Ramos (cell line): ENCODE measurements around the gene CACNA1D.

Experiments
- in situ Hi-C: fragments of 300-500 bp; cut with MboI; formaldehyde crosslinking; loops from one replicate; pipeline ENCODE4 v1.14.3; 2022; ENCODE audit warnings: low sequenced_read_pairs; ENCODE audit not compliant: unreplicated experiment

The CACNA1D gene

GRCh38 chr3:53674582-53674981, 180.2 kb downstream of the CACNA1D start:
- in situ Hi-C loops: no loop called here

- in situ Hi-C loops: no loop called here
Measured at GRCh38 chr3:53675022-53675697, 180.7 kb downstream of the CACNA1D start.

GRCh38 chr3:53675942-53676341, 181.5 kb downstream of the CACNA1D start:
- in situ Hi-C loops: no loop called here

DNA sequence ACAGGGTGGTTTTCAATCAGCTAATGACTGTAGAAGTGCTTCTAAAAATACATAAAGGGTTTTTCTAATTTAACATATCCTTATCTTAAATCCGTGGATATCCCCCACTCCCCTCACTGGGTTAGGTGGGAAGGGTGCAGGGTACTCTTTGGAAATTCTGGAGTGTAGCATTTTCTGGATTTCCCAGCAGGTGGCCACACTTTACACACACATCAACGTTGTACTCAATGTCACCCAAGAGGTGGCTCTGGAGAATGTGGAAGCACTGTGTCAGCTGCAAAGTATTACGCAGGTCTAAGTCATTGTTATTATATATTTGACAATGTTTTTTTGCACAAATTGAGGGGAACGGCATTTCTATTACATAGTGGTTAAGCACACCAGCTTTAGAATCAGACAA, 183.0 kb downstream of the CACNA1D start:
- in situ Hi-C loops: no loop called here

DNA sequence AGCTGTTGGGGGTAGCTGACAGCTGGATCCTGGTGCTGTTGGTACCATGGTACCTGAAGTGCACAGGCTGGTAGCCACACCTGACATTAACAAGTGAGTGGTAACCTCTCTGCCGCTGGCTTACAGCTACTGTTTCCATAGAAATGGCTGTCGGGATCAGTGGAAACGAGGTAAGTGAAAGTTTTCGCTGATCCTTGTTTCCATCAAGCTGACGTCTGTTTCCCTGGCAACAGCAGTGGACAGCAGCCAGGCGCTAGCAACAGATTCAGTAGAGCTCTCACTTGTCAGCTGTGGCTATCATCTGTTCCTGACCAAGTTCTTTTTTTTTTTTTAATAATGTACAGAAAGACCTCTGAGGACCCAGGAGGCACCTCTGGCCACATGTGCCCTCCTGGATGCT, 185.6 kb downstream of the CACNA1D start:
- in situ Hi-C loops: no loop called here

- in situ Hi-C loops: no loop called here
Measured at GRCh38 chr3:53682807-53683206, 188.4 kb downstream of the CACNA1D start.

GRCh38 chr3:53688066-53688465, 193.7 kb downstream of the CACNA1D start:
- in situ Hi-C loops: no loop called here

- in situ Hi-C loops: no loop called here
Measured at GRCh38 chr3:53688989-53689388, 194.6 kb downstream of the CACNA1D start.

DNA sequence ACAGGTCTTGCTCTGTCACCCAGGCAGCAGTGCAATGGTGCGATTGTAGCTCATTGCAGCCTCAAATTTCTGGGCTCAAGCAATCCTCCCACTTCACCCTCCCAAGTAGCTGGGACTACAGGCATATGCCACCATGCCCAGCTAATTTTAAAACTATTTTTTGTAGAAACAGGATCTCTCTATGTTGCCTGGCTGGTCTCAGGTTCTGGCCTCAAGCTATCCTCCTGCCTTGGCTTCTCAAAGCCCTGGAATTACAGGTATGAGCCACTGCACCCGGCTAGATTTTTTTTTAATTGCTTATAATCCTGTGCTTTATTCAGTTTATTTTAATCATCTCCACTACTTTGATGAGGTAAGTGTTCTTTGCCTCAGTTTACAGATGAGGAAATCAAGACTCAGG, 195.3 kb downstream of the CACNA1D start:
- in situ Hi-C loops: no loop called here

GRCh38 chr3:53690521-53690920, 196.1 kb downstream of the CACNA1D start:
- in situ Hi-C loops: no loop called here

DNA sequence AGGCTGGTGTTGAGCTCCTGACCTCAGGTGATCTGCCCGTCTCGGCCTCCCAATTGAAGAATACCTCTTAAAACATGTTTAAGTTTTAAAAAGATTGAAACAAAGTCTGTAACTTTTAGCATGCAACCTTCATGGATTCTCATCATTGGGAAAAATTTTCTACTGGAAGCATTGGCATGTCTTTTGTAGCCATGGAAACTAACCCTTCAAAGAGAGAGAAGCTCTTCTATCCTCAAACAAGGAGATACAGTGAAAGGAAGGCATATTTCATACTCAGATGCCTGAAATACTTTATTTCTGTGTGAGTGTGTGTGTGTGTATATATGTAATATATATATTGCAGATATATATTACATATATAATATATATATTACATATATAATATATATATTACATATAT, 196.9 kb downstream of the CACNA1D start:
- in situ Hi-C loops: no loop called here

DNA sequence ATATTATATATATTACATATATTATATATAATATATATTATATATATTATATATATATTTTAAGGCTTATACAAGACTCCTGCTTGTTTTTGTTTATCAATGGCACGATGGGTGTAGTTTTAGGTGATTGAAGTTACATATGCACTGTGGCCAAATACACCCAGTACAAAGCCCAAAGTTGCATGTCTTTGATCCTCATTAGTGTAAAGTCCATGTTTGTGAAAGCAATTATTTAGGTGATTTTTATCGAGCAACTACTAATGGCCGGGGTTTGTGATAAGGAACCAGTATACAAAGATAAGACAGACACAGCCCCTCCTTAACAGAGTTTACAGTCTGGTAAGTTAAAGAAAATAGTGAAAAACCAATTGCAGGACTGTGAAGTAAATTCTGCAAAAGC, 197.5 kb downstream of the CACNA1D start:
- in situ Hi-C loops: no loop called here

GRCh38 chr3:53693451-53693850, 199.0 kb downstream of the CACNA1D start:
- in situ Hi-C loops: no loop called here

GRCh38 chr3:53694046-53694445, 199.6 kb downstream of the CACNA1D start:
- in situ Hi-C loops: no loop called here

DNA sequence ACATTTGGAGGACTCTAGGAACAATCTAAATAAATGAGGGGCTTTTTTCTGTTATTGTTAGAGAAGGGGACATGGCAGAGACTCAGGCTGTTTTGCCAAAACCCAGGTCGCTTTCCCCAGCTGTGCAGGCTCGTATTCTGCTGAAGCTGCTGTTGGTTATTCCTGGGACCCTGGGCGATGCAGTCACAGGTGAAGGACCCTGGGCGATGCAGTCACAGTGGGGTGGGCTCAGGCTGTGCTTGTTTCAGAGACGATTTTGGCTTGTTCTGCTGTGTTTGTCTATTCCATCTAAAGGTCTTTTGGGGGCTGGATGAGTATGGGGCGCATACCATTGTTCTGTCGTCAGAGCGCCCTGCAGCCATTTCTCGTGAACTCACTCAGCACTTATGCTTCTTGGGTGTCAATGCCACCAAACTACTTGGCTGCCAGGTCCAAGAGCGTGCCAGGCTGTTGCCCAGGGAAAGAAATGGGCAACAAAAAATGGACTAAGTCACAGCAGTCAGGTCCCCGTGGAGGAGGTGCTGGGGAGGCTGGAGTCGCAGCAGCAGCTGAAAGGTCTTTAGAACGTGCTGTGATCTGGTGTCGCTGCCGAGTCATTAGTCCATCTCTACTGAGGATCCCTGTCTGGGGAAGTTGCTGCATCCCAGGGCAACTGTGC, 200.4 kb downstream of the CACNA1D start:
- in situ Hi-C loops: no loop called here

DNA sequence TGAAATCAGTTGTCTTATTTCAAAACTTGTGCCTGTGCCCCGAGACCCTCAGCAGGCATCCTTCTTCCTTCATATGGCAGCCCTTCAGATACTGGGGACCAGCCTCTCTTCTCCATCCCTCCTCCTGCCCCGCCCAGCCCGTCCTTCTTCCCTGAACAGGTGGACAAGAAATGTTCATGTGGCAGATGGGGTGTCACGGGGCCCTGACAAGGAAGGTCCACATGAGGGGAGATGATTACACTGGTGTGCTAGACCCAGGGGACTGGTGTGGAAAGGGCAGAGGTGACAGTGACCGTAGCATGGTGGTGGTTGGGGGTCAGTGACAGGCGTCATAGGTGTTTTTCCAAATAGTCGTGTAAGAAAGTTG, 200.9 kb downstream of the CACNA1D start:
- in situ Hi-C loops: no loop called here

GRCh38 chr3:53696401-53697172, 202.2 kb downstream of the CACNA1D start:
- in situ Hi-C loops: no loop called here

DNA sequence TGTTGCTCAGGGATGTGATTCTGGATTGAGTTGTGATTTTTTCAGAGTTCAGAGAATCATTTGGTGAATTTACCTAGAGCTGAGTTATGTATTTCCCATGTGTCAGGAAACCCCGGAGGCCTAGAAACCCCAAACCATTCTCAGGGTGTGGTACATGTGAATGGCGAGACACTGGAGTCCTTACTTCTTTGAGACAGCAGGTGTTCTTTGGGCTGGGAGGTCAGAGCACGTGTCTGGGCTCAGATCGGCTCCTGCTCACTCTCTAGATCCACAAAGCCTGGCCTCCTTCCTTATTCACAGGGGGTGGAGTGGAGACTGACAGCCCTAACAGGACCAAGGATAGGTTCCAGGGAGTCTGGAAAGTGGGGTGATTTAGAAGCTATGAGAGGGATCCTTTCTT, 206.0 kb downstream of the CACNA1D start:
- in situ Hi-C loops: loop anchor here (25.0 kb wide), 1 partner anchor 588 kb away; no protein-coding TSS in a partner anchor

DNA sequence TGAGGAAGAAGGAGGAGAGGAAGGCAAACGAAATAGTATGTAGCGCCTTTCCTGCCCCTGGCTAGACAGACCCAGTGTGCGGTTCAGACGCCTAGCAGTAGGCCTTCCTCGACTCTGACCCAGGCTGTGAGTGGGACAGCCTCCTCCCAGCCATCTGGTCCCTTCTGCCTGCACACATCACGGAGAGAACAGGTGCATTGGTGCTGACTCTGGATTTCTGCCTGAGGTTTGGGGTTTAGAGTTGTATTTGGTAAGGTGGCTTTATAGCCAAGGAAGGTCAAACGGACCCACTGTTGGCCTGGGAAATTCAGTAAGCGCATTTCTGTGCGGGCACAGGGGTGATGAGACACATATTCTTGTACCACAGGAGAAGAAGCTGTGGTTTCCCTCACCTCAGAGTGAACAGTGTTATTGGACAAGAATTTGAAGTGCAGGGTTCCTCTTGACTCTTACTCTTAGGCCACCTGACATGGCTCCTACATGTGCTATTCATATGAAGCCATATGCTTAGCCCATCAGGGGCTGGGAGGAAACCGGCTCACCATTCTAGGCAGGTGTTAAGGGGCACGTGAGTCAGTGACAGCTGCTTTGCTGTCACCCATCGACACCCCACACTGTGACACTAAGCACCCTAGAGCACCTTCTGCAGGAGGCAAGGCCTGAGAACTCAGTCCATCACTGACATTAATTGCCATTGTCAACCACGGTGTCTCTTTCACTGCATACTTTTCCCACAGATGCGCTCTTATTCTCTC, 208.5 kb downstream of the CACNA1D start:
- in situ Hi-C loops: loop anchor here (25.0 kb wide), 1 partner anchor 591 kb away; no protein-coding TSS in a partner anchor

GRCh38 chr3:53703630-53704362, 209.4 kb downstream of the CACNA1D start:
- in situ Hi-C loops: loop anchor here (25.0 kb wide), 1 partner anchor 591 kb away; no protein-coding TSS in a partner anchor
